Right atrium auricular region (tissue), 2 donors: ENCODE data around the gene MINK1. TPM values are rescaled to one million over a fixed set of nuclear protein-coding genes. Genes with fewer than 3 reads are reported as not detected.
A peak's percentile ranks its signal among the peaks of the same experiment; 100 is the strongest.

ENCODE experiments used
- DNase-seq: peaks from one replicate; pipeline ENCODE4 v3.0.0-alpha.2; 2019; ENCODE audit warnings: low spot score
- H3K27ac ChIP-seq, 2 donors: fragments of 200-600 bp; sonication (generic); 1 replicate in 1 of 2; 2 replicates in 1 of 2; pipeline ENCODE4 v1.5.1; 2016 to 2019
- H3K27me3 ChIP-seq, 2 donors: fragments of 200-600 bp; sonication (generic); one replicate each; pipeline versions ENCODE4 v1.5.1 to v1.6.0; 2017 to 2019
- H3K36me3 ChIP-seq: fragments of 200-600 bp; sonication (generic); one replicate; pipeline ENCODE4 v1.5.1; 2016
- H3K4me1 ChIP-seq, 2 donors: fragments of 200-600 bp; sonication (generic); one replicate each; pipeline versions ENCODE4 v1.5.1 to v1.6.0; 2017 to 2019
- H3K4me3 ChIP-seq, 2 donors: fragments of 200-600 bp; sonication (generic); 1 replicate in 1 of 2; 2 replicates in 1 of 2; pipeline ENCODE4 v1.5.1; 2017 to 2019; ENCODE audit warnings: mild to moderate bottlenecking in 1 of 2, moderate library complexity in 1 of 2
- H3K9me3 ChIP-seq, 2 donors: fragments of 200-600 bp; sonication (generic); one replicate each; pipeline ENCODE4 v1.5.1; 2019
- CTCF ChIP-seq, 2 donors: fragments of 200-600 bp; sonication (generic); IDR thresholded peaks; one replicate each; pipeline ENCODE4 v1.5.1; 2019; ENCODE audit warnings: antibody characterized with exemption in 2 of 2
- total RNA-seq, 2 donors: library from RNA; depleted of rRNA; stranded (reverse); fragments of >200 nt; gene quantifications; one replicate each; pipeline ENCODE4 v1.1.0, GENCODE V29; 2016

Gene MINK1
- total RNA-seq, 2 donors from 2014 or later: 20.9 to 22.2 TPM

DNA sequence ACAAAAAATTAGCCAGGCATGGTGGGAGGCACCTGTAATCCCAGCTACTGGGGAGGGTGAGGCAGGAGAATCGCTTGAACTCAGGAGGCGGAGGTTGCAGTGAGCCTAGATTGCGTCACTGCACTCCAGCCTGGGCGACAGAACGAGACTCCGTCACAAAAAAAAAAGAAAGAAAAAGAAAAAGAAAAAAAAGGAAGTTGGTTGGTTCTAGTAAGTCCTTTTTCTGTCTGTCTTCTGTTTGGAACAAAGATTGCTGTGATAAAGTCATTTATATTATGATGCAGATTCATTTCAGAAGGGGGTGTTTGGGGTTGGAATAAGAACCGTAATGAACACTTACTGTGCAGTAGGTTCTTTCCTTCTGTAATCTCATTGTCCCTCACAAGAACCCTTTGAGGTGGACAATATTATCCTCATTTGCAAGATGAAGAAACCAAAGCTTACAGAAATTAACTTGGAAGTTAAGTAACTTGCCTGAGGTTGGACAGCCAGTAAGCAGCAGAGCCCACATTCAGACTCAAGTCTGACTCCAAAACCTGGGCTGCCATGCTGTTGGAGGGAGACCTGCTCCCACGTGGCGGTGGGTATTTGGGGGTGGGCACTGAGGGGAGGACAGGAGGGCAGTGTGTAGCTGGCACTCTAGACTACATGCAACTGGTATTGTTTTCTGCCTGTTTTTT lies 10.3 kb downstream of the MINK1 start:
- Histone ChIP-seq H3K27me3 (no peaks in the 10 kb centered on the region), H3K9me3 (no peaks in the 10 kb centered on the region), H3K4me3 (no peak overlapping the region), H3K27ac (no peak overlapping the region), H3K4me1 (peaks cover 0 to 12% of the 10 kb centered on the region in 2 donors), H3K36me3 (no peaks in the 10 kb centered on the region)
- no peak for TF ChIP-seq CTCF (IDR thresholded peaks at IDR 0.05)
- no peak for DNase-seq

DNA sequence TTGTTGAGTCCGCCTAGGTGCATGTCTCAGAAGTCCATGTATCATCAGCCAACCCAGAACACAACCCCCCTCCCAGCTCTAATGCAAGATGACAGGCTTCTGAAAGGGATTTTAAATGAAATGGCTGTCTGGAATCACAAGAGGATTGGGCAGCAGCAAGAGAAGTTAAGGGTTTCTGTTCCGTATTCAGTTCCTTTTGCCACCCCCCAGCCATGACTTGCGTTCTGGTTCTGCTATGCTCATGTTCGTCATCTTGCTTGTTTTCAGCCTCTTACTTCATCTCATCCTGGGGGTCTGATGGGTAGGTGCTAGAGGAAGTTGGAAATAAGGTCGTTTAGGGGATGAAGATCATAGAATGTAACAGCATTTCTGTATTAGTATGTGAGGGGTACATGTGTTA lies 12.0 kb downstream of the MINK1 start:
- no peak for TF ChIP-seq CTCF (IDR thresholded peaks at IDR 0.05)
- Histone ChIP-seq H3K4me3 (no peak overlapping the region), H3K36me3 (no peaks in the 10 kb centered on the region), H3K9me3 (no peaks in the 10 kb centered on the region), H3K27me3 (no peaks in the 10 kb centered on the region), H3K4me1 (peaks cover 0 to 10% of the 10 kb centered on the region in 2 donors), H3K27ac (no peak overlapping the region)
- DNase-seq: no peak

DNA sequence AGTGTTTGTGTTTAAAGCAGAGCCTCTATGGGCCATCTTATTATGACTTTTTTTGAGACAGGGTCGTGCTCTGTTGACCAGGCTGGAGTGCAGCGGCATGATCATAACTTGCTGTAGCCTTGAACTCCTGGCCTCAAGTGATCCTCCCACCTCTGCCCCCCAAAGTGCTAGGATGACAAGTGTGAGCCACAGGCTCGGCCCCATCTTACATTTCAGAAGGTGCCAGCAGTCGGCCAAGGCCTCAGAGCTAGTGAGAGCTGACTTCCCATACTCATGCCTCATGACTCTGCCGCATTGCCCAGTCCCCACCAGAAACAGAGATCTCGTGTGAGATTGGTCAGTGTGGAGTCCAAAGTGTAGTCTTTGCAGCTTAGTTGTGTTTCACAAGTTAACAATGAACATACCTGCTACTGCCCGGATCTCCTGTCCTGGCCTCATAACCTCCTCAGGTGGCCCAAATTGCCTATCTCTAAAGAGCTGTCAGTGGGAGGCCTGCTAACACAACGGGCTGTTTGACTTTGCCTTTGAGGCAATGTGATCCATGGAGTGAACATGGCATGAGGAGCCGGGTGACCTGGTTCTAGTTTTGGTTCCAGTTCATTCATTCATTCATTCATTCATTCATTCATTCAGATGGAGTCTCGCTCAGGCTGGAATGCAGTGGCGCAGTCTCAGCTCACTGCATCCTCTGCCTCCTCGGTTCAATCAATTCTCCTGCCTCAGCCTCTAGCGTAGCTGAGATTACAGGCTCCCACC lies 13.7 kb downstream of the MINK1 start:
- no peak overlapping the region for H3K27ac ChIP-seq

GRCh38 chr17:4849011-4849536 lies 15.9 kb downstream of the MINK1 start:
- DNase-seq: no peak
- H3K9me3 ChIP-seq: no peaks in the 10 kb centered on the region
- H3K27ac ChIP-seq: no peak overlapping the region
- H3K27me3 ChIP-seq: no peaks in the 10 kb centered on the region
- H3K4me1 ChIP-seq: peaks cover 0 to 17% of the 10 kb centered on the region in 2 donors
- TF ChIP-seq CTCF (IDR thresholded peaks at IDR 0.05): no peak
- no peaks in the 10 kb centered on the region for H3K36me3 ChIP-seq
- H3K4me3 ChIP-seq: no peak overlapping the region

More for the DNA sequence above, 13.7 kb downstream of the MINK1 start:
- H3K4me1 ChIP-seq: peaks cover 0 to 13% of the 10 kb centered on the region in 2 donors
- no peaks in the 10 kb centered on the region for H3K27me3 ChIP-seq
- TF ChIP-seq CTCF (IDR thresholded peaks at IDR 0.05): no peak
- no peaks in the 10 kb centered on the region for H3K9me3 ChIP-seq
- no peak overlapping the region for H3K4me3 ChIP-seq
- H3K36me3 ChIP-seq: no peaks in the 10 kb centered on the region
- DNase-seq: no peak

- no peaks in the 10 kb centered on the region for H3K27me3 ChIP-seq
- H3K9me3 ChIP-seq: no peaks in the 10 kb centered on the region
- H3K36me3 ChIP-seq: no peaks in the 10 kb centered on the region
- H3K4me3 ChIP-seq: no peak overlapping the region
- no peak for DNase-seq
- no peak for TF ChIP-seq CTCF (IDR thresholded peaks at IDR 0.05)
- peaks cover 0 to 17% of the 10 kb centered on the region in 2 donors for H3K4me1 ChIP-seq
- peak overlapping the region in 1 of 2 donors; percentile 3 for H3K27ac ChIP-seq
Observed at GRCh38 chr17:4850246-4850645, 17.1 kb downstream of the MINK1 start.
